ENCODE measurements around the gene EPB41L3.

DNA sequence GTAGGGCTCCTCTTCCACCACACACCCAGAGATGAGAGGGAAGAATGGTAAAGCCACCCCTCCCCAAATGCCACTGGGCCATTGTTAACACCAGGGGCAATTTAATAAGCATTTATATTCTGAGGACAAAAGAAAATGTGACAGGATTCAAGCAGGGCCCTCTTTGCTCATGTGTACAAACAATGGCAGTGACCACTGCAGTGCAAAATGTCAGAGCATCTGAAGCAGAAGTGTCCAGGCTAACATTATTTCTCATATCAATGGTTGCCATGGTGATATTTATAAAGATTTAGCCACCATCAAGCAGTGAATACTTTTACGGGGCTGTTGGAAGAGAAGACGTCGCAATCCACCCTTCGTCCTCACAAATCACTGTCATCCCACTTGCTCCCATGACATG is 10.8 kb upstream of the EPB41L3 start:
- TF ChIP-seq, protein P1, sequence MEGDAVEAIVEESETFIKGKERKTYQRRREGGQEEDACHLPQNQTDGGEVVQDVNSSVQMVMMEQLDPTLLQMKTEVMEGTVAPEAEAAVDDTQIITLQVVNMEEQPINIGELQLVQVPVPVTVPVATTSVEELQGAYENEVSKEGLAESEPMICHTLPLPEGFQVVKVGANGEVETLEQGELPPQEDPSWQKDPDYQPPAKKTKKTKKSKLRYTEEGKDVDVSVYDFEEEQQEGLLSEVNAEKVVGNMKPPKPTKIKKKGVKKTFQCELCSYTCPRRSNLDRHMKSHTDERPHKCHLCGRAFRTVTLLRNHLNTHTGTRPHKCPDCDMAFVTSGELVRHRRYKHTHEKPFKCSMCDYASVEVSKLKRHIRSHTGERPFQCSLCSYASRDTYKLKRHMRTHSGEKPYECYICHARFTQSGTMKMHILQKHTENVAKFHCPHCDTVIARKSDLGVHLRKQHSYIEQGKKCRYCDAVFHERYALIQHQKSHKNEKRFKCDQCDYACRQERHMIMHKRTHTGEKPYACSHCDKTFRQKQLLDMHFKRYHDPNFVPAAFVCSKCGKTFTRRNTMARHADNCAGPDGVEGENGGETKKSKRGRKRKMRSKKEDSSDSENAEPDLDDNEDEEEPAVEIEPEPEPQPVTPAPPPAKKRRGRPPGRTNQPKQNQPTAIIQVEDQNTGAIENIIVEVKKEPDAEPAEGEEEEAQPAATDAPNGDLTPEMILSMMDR (IDR thresholded peaks at IDR 0.05) = no peak
- TF ChIP-seq POLR2AphosphoS5 (IDR thresholded peaks at IDR 0.05) = no peak

Data from prostate gland (tissue), 2 donors.